Endothelial cell of umbilical vein (primary cell): Measurements from ENCODE around the gene EFHC1. TPM values are rescaled to one million over a fixed set of nuclear protein-coding genes. Genes with fewer than 3 reads are reported as not detected.

Source experiments
- BruUV-seq: library from RNA; stranded (reverse); fragments of 400-500 nt; replicated peaks from 2 replicates; lab custom pipeline; 2021; lab: Mats Ljungman, UMichigan
- CTCF ChIA-PET: fragments of 300-600, 350-600 bp; sonication (Branson Sonifier 250); formaldehyde crosslinking; loops from one replicate; lab custom pipeline; 2021; ENCODE audit warnings: antibody characterized with exemption, inconsistent platforms; lab: Charles Lee
- POLR2A ChIA-PET: fragments of 300-600, 350-600 bp; sonication (Branson Sonifier 250); formaldehyde crosslinking; loops from one replicate; lab custom pipeline; 2021; ENCODE audit warnings: antibody characterized with exemption, inconsistent platforms; lab: Charles Lee
- DNase-seq: peaks from one replicate; pipeline ENCODE4 v3.0.0-alpha.2; 2011; ENCODE audit warnings: low read depth, low spot score
- FAIRE-seq: peaks from 2 replicates; lab custom pipeline; 2011; peaks lifted over from hg19 to GRCh38; lab: Jason Lieb, UNC
- H2AFZ ChIP-seq: 2 replicates; pipeline ENCODE4 v1.6.0; 2012; ENCODE audit warnings: low read depth, low read length, control low read depth, inconsistent platforms
- H3K27ac ChIP-seq: 2 replicates; pipeline ENCODE4 v1.5.1; 2011; ENCODE audit warnings: low read depth, mild to moderate bottlenecking, control low read depth, low read length, moderate library complexity; ENCODE audit not compliant: insufficient read depth
- H3K27me3 ChIP-seq, 2 experiments: 2 replicates each; pipeline versions ENCODE4 v1.6.0 to v1.6.1; 2011; ENCODE audit warnings: low read length in 2 of 2, mixed read lengths in 1 of 2; ENCODE audit not compliant: control insufficient read depth in 2 of 2, insufficient read depth in 2 of 2
- H3K36me3 ChIP-seq, 2 experiments: 2 replicates in 1 of 2; 3 replicates in 1 of 2; pipeline ENCODE4 v1.5.1; 2011; ENCODE audit warnings: low read length in 2 of 2, mild to moderate bottlenecking in 1 of 2, moderate library complexity in 1 of 2; ENCODE audit not compliant: control insufficient read depth in 2 of 2, insufficient read depth in 2 of 2; ENCODE audit errors: extremely low read depth in 1 of 2
- H3K4me1 ChIP-seq: 3 replicates; pipeline ENCODE4 v1.5.1; 2011; ENCODE audit warnings: mild to moderate bottlenecking, low read length; ENCODE audit not compliant: control insufficient read depth, insufficient read depth; ENCODE audit errors: extremely low read depth
- H3K4me2 ChIP-seq: 2 replicates; pipeline ENCODE4 v1.6.1; 2011; ENCODE audit warnings: low read length, control low read depth, mixed read lengths; ENCODE audit not compliant: insufficient read depth
- H3K4me3 ChIP-seq, 3 experiments: fragments of 200-600 bp in 1 of 3; sonication (generic), shearing (Covaris generic) in 1 of 3; replicated peaks in 1 of 3; 2 replicates each; pipeline ENCODE4 v1.5.1; 2011 to 2016; ENCODE audit warnings: control low read depth in 3 of 3, low read length in 3 of 3, mild to moderate bottlenecking in 2 of 3, inconsistent platforms in 1 of 3, low read depth in 1 of 3, moderate library complexity in 1 of 3; ENCODE audit not compliant: insufficient read depth in 1 of 3
- H3K79me2 ChIP-seq: 2 replicates; pipeline ENCODE4 v1.6.0; 2012; ENCODE audit warnings: low read length, inconsistent platforms; ENCODE audit not compliant: control insufficient read depth, insufficient read depth
- H3K9ac ChIP-seq: replicated peaks from 2 replicates; pipeline ENCODE3; 2011; ENCODE audit warnings: low read length, control low read depth; ENCODE audit not compliant: insufficient read depth; ENCODE audit errors: extremely low read depth
- H3K9me1 ChIP-seq: replicated peaks from 3 replicates; pipeline ENCODE4 v1.6.0; 2011; ENCODE audit warnings: mild to moderate bottlenecking, low read length; ENCODE audit not compliant: control insufficient read depth, insufficient read depth; ENCODE audit errors: extremely low read depth
- H3K9me3 ChIP-seq: replicated peaks from 2 replicates; pipeline ENCODE4 v1.5.1; 2012; ENCODE audit warnings: low read length, inconsistent platforms; ENCODE audit not compliant: control insufficient read depth, insufficient read depth
- H4K20me1 ChIP-seq: replicated peaks from 2 replicates; pipeline ENCODE3; 2011; ENCODE audit warnings: mild to moderate bottlenecking, low read length; ENCODE audit not compliant: control insufficient read depth, insufficient read depth; ENCODE audit errors: extremely low read depth
- EZH2 ChIP-seq: IDR thresholded peaks from 2 replicates; pipeline ENCODE4 v1.6.1; 2012; ENCODE audit warnings: borderline replicate concordance, low read depth, mild to moderate bottlenecking, moderate library complexity, low read length, inconsistent platforms; ENCODE audit not compliant: severe bottlenecking
- FOS ChIP-seq: IDR thresholded peaks from 2 replicates; pipeline ENCODE4 v1.6.1; 2011; ENCODE audit warnings: mild to moderate bottlenecking, low read length, moderate library complexity, borderline replicate concordance; ENCODE audit not compliant: insufficient read depth
- GATA2 ChIP-seq: IDR thresholded peaks from 2 replicates; pipeline ENCODE4 v1.7.0; 2011; ENCODE audit warnings: low read depth, mild to moderate bottlenecking, moderate library complexity, mixed read lengths, low read length; ENCODE audit not compliant: insufficient read length, insufficient read depth
- JUN ChIP-seq: IDR thresholded peaks from 2 replicates; pipeline ENCODE4 v1.6.1; 2011; ENCODE audit warnings: borderline replicate concordance, low read depth; ENCODE audit not compliant: insufficient read length, insufficient read depth
- MAX ChIP-seq: IDR thresholded peaks from 2 replicates; pipeline ENCODE4 v1.6.1; 2011; ENCODE audit not compliant: insufficient read depth, insufficient read length
- MYC ChIP-seq: IDR thresholded peaks from one replicate; pipeline ENCODE4 v1.6.1; 2011; ENCODE audit warnings: mild to moderate bottlenecking, low read depth, low read length
- POLR2A ChIP-seq: IDR thresholded peaks from 2 replicates; pipeline ENCODE4 v1.6.1; 2012; ENCODE audit warnings: low read depth, mild to moderate bottlenecking, control low read depth, low read length
- POLR2AphosphoS5 ChIP-seq: IDR thresholded peaks from 2 replicates; pipeline ENCODE4 v1.6.1; 2012; ENCODE audit warnings: low read depth, mild to moderate bottlenecking, control low read depth, low read length, moderate library complexity; ENCODE audit not compliant: insufficient read depth
- dilution Hi-C: fragments of 300-500 bp; cut with MboI; formaldehyde crosslinking; loops from one replicate; pipeline ENCODE4 v1.15.0; 2019; ENCODE audit warnings: low sequenced_read_pairs; ENCODE audit not compliant: extremely low pct_ligation_motif_present
- intact Hi-C: fragments of 100-400 bp; cut with micrococcal nuclease; formaldehyde crosslinking; loops from one replicate; pipeline ENCODE4 v1.10.0; 2022
- polyA plus RNA-seq, 4 experiments: library from polyadenylated mRNA; depleted of rRNA in 3 of 4; stranded (reverse) in 3 of 4; unstranded in 1 of 4; fragments of >200 nt; gene quantifications; 2 replicates each; pipeline versions ENCODE4 v1.2.1 to v1.2.3, GENCODE V29; 2011 to 2012; ENCODE audit warnings: missing spikeins in 1 of 4
- total RNA-seq: library from RNA; stranded (reverse); gene quantifications from 2 replicates; pipeline ENCODE4 v1.2.3, GENCODE V29; 2021
- TF ChIP-seq, protein P1 (sequence below), 2 donors: IDR thresholded peaks; 1 replicate in 1 of 2; 2 replicates in 1 of 2; pipeline ENCODE4 v1.5.1; 2011; ENCODE audit warnings: low read length in 2 of 2, mild to moderate bottlenecking in 2 of 2, moderate library complexity in 2 of 2, control low read depth in 1 of 2, inconsistent platforms in 1 of 2, low read depth in 1 of 2; ENCODE audit not compliant: insufficient read depth in 1 of 2; ENCODE audit errors: extremely low read depth in 1 of 2

EFHC1 gene
- total and polyA plus RNA-seq, 2 donors (not counting 3 experiments of a cell fraction or from before 2014, with no cell fraction given): 14.6 to 17.6 TPM

DNA sequence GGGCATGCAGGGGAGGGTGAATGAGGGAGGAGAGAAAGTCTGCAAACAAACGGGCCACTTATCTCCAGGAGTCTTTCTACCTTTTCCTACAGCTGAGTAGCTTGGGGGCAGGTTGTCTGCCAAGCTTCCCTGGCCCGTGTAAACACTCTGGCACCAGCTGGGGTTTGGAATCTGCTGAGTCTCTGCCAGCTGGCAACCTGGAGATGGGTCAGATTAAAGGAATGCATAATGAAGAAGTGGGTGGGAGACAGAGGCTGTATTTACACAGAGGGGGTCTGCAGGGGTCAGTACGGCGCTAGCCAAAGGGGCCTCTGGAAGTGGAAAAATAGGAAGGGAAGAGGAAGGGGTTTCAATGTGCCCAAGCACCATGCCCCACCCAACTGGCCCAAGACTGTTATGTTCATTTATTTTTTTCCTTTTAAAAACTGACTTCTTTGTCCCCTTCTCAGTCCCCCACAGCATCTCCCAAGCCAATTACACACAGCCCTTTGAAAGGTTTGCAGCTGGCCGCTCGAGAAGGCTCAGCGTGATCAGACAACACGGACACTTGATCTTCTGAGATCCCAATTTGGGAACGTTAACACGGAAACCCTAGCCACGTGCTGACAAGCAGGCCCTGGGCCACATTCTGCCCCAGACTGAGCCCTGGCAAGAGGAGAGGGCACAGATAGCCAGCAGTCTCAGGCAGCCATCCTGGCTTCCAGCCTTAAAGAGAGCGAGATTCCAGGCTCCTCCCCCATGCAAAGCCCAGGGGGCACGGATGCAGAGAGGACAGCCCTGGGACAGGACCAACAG lies 131.5 kb downstream of the EFHC1 start:
- FAIRE-seq (peak; percentile 94), DNase-seq (peak; percentile 94)
- Histone ChIP-seq H2AFZ (no peak overlapping the region), H3K27ac (peak overlapping the region; percentile 82), H3K9ac (peak overlapping the region; percentile 66), H3K36me3 (no peaks in the 10 kb centered on the region), H3K4me1 (peaks cover 60% of the 10 kb centered on the region), H3K9me1 (no peaks in the 10 kb centered on the region), H3K9me3 (no peaks in the 10 kb centered on the region), H3K27me3 (no peaks in the 10 kb centered on the region), H4K20me1 (no peaks in the 10 kb centered on the region), H3K79me2 (peaks cover 82% of the 10 kb centered on the region), H3K4me2 (peak overlapping the region; percentile 40), H3K4me3 (no peak overlapping the region)
- dilution Hi-C loops (no loop called here), intact Hi-C loops (loop anchor here (1.0 to 2.0 kb wide), 8 partner anchors 8 to 135 kb away; partner anchors contain the start of gene EFHC1)
- no peak for TF ChIP-seq EZH2
- peak; percentile 45 for TF ChIP-seq JUN
- TF ChIP-seq, protein P1, sequence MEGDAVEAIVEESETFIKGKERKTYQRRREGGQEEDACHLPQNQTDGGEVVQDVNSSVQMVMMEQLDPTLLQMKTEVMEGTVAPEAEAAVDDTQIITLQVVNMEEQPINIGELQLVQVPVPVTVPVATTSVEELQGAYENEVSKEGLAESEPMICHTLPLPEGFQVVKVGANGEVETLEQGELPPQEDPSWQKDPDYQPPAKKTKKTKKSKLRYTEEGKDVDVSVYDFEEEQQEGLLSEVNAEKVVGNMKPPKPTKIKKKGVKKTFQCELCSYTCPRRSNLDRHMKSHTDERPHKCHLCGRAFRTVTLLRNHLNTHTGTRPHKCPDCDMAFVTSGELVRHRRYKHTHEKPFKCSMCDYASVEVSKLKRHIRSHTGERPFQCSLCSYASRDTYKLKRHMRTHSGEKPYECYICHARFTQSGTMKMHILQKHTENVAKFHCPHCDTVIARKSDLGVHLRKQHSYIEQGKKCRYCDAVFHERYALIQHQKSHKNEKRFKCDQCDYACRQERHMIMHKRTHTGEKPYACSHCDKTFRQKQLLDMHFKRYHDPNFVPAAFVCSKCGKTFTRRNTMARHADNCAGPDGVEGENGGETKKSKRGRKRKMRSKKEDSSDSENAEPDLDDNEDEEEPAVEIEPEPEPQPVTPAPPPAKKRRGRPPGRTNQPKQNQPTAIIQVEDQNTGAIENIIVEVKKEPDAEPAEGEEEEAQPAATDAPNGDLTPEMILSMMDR (IDR thresholded peaks at IDR 0.05; ENCODE audit: extremely low read depth in 1 of 2, insufficient read depth in 1 of 2, low read depth in 1 of 2, low read length in 2 of 2): no peak
- no peak for TF ChIP-seq POLR2A
- TF ChIP-seq GATA2: peak; percentile 66
- TF ChIP-seq POLR2AphosphoS5: peak; percentile 78
- TF ChIP-seq FOS: peak; percentile 31
- no peak for TF ChIP-seq MYC
- TF ChIP-seq MAX: no peak
- no TSS peak for BruUV-seq
- ChIA-PET CTCF (interaction anchor here (0.6 to 4.2 kb wide), 23 partner anchors 11 to 144 kb away, joined by 3 to 27 read pairs (median 5); partner anchors contain the start of gene TRAM2), POLR2A (interaction anchor here (0.6 kb wide), 1 partner anchor 12 kb away, joined by 4 read pairs; no protein-coding TSS in a partner anchor)
